GM12873 (cell line): ENCODE results near the gene RAVER2.

ENCODE experiments used
- CTCF ChIP-seq: IDR thresholded peaks from 2 replicates; pipeline ENCODE4 v1.5.1; 2012; ENCODE audit warnings: low read depth, mild to moderate bottlenecking, moderate library complexity, low read length, control low read depth; ENCODE audit not compliant: insufficient read depth; ENCODE audit errors: missing control alignments

Gene RAVER2

GRCh38 chr1:64750875-64751274 is 6.0 kb downstream of the RAVER2 start:
- TF ChIP-seq CTCF: no peak

DNA sequence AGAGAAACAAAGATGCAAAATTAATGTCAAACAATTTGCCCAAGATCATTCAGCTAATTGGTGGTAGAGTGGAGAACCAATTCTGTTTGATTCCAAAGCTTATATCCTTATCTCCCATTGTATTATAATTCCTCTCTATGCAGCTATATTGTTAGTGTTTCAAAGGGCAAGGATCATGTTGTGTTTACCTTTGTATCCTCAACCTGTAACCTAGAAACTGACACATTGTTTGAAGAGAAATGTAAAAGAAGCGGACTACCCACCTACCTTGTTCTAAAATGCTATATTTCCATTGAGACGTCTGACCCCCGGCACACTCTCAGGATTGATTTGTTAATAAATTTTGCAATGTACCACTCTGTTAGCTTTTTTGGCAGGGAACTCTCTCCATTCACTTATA is 9.3 kb downstream of the RAVER2 start:
- no peak for TF ChIP-seq CTCF

DNA sequence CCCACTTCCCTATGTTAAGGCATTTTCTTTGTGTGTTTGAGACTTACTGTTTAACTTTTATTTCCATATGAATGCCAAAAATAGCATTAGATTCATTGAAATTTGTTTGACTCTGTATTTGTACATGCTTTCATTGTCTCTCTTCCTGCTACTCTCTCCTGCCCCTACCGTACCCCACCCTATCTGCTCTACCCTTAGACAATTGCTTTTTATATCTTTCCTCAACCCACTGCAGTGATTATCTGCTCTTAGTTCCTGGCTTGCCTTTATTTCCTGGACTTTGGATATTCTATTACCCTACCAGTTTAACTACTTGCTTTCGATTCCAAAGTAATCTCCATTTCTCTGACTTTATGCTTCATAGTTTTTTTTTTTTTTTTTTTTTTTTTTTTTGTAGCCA is 10.5 kb downstream of the RAVER2 start:
- TF ChIP-seq CTCF: no peak

GRCh38 chr1:64756770-64757169 is 11.9 kb downstream of the RAVER2 start:
- no peak for TF ChIP-seq CTCF

GRCh38 chr1:64757213-64757612 is 12.3 kb downstream of the RAVER2 start:
- no peak for TF ChIP-seq CTCF

DNA sequence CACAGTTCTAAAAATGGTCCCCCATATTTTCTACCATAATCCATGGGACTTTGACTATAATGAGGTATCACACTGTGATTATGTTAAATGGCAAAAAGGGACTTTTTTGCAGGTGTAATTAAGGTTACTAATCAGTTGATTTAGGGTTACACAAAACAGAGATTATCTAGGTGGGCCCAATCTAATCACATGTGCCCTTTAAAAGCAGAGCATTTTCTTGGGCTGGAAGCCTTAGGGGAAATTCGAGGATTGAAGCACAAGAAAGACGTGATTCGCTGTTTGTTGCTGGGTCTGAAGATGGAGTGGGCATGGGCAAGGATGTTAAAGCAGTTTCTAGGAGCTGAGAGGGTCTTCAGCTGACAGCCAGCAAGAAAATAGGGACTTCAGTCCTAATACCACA is 13.4 kb downstream of the RAVER2 start:
- TF ChIP-seq CTCF: no peak

DNA sequence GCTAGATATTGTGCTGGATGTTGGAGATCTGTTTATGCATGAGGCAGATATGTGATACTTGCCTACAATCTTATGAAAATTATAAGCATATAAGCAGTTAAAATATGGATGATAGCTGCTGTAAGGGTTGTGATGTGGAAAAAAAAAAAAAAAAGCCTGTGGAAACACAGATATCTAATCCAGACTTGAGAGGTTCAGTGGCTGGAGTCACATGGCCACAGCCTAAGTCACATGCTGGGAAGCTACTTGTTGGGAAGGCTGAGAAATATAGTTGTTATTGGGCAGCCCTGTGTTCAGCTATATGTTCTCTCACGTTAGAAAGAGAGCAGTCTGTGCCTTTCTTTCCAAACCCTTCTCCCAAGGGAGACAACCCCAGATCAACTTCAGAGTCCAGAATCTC is 15.1 kb downstream of the RAVER2 start:
- TF ChIP-seq CTCF: no peak

- TF ChIP-seq CTCF: no peak
Measured at GRCh38 chr1:64765012-64765411, 20.1 kb downstream of the RAVER2 start.
